VCaP (cell line): Measurements from ENCODE around the gene ATP8A2.

ENCODE experiments used
- H3K27ac ChIP-seq: fragments of 450-650 bp; 2 replicates; pipeline ENCODE4 v1.5.1; 2017
- CTCF ChIP-seq: fragments of 450-650 bp; conservative IDR thresholded peaks from 2 replicates; pipeline ENCODE4 v1.5.1; 2017; ENCODE audit warnings: mild to moderate bottlenecking, moderate library complexity

ATP8A2 gene

GRCh38 chr13:25409938-25410337 is 38.2 kb downstream of the ATP8A2 start:
- H3K27ac ChIP-seq = no peak overlapping the region
- TF ChIP-seq CTCF = no peak

- H3K27ac ChIP-seq = no peak overlapping the region
- TF ChIP-seq CTCF = no peak
Observed at GRCh38 chr13:25415241-25415640, 43.5 kb downstream of the ATP8A2 start.

GRCh38 chr13:25417535-25417934 is 45.8 kb downstream of the ATP8A2 start:
- no peak for TF ChIP-seq CTCF
- no peak overlapping the region for H3K27ac ChIP-seq

GRCh38 chr13:25420161-25420560 is 48.4 kb downstream of the ATP8A2 start:
- TF ChIP-seq CTCF = no peak

GRCh38 chr13:25421612-25422011 is 49.8 kb downstream of the ATP8A2 start:
- no peak overlapping the region for H3K27ac ChIP-seq
- no peak for TF ChIP-seq CTCF

More at GRCh38 chr13:25420161-25420560, 48.4 kb downstream of the ATP8A2 start:
- no peak overlapping the region for H3K27ac ChIP-seq

- TF ChIP-seq CTCF = no peak
- H3K27ac ChIP-seq = no peak overlapping the region
Observed at GRCh38 chr13:25422153-25422552, 50.4 kb downstream of the ATP8A2 start.

- no peak for TF ChIP-seq CTCF
- H3K27ac ChIP-seq = no peak overlapping the region
Observed at GRCh38 chr13:25423831-25424230, 52.1 kb downstream of the ATP8A2 start.

- TF ChIP-seq CTCF = no peak
- H3K27ac ChIP-seq = 0 out of 2 replicates have a peak overlapping the region, but pooled peaks have one; percentile 16
Observed at GRCh38 chr13:25429466-25429865, 57.7 kb downstream of the ATP8A2 start.
